IMR-90 (cell line): Measurements from ENCODE around the gene ATP5PO. TPM values are rescaled to one million over a fixed set of nuclear protein-coding genes. Genes with fewer than 3 reads are reported as not detected.

Source experiments
- ATAC-seq: fragments of 200-7000 bp; cut with Tn5 transposase; 2 replicates; pipeline ENCODE4 v1.9.1; 2020; ENCODE audit warnings: low read depth, mild to moderate bottlenecking, moderate library complexity
- BruUV-seq: library from RNA; stranded (reverse); fragments of 400-500 nt; replicated peaks from 2 replicates; lab custom pipeline; 2021; lab: Mats Ljungman, UMichigan
- CTCF ChIA-PET: fragments of 300-600 bp; formaldehyde crosslinking; extraction: SDS; loops from one replicate; lab custom pipeline; 2021; ENCODE audit warnings: antibody characterized with exemption; lab: Yijun Ruan, JAX
- POLR2A ChIA-PET: fragments of 300-600 bp; sonication (Branson Sonifier 250); formaldehyde crosslinking; loops from one replicate; lab custom pipeline; 2022; ENCODE audit warnings: antibody characterized with exemption; ENCODE audit not compliant: unreplicated experiment; lab: Charles Lee
- DNase-seq: peaks from one replicate; pipeline ENCODE4 v3.0.0; 2013
- H2AFZ ChIP-seq: replicated peaks from 2 replicates; pipeline ENCODE3; 2013; ENCODE audit warnings: low read length, mild to moderate bottlenecking; ENCODE audit not compliant: poor library complexity
- H2AK5ac ChIP-seq: 2 replicates; pipeline ENCODE4 v1.6.1; 2013; ENCODE audit warnings: low read depth, low read length, inconsistent platforms
- H2AK9ac ChIP-seq: replicated peaks from 2 replicates; pipeline ENCODE3; 2013; ENCODE audit warnings: mild to moderate bottlenecking, low read depth, low read length, moderate library complexity; ENCODE audit not compliant: poor library complexity
- H2BK120ac ChIP-seq: 2 replicates; pipeline ENCODE4 v1.6.1; 2013; ENCODE audit warnings: low read depth, low read length, inconsistent platforms
- H2BK15ac ChIP-seq: 3 replicates; pipeline ENCODE4 v1.6.1; 2013; ENCODE audit warnings: low read depth, low read length, inconsistent platforms
- H2BK20ac ChIP-seq: 2 replicates; pipeline ENCODE4 v1.6.1; 2013; ENCODE audit warnings: low read depth, mild to moderate bottlenecking, inconsistent platforms, low read length, moderate library complexity
- H2BK5ac ChIP-seq: 2 replicates; pipeline ENCODE4 v1.6.1; 2013; ENCODE audit warnings: mild to moderate bottlenecking, low read depth, low read length, inconsistent platforms; ENCODE audit not compliant: poor library complexity, severe bottlenecking
- H3K14ac ChIP-seq: replicated peaks from 2 replicates; pipeline ENCODE4 v1.6.1; 2013; ENCODE audit warnings: low read depth, low read length, inconsistent platforms
- H3K18ac ChIP-seq: 2 replicates; pipeline ENCODE4 v1.6.1; 2013; ENCODE audit warnings: low read depth, low read length, control low read depth
- H3K23ac ChIP-seq: 2 replicates; pipeline ENCODE4 v1.6.1; 2013; ENCODE audit warnings: low read depth, low read length, inconsistent platforms
- H3K27ac ChIP-seq: 2 replicates; pipeline ENCODE4 v1.5.1; 2013; ENCODE audit warnings: mild to moderate bottlenecking, control low read depth, low read length; ENCODE audit not compliant: insufficient read depth
- H3K27me3 ChIP-seq: 2 replicates; pipeline ENCODE4 v1.6.1; 2013; ENCODE audit warnings: low read length; ENCODE audit not compliant: control insufficient read depth, insufficient read depth
- H3K36me3 ChIP-seq: 2 replicates; pipeline ENCODE4 v1.6.1; 2013; ENCODE audit warnings: low read length, mixed read lengths; ENCODE audit not compliant: control insufficient read depth, insufficient read depth
- H3K4ac ChIP-seq: 2 replicates; pipeline ENCODE4 v1.6.1; 2013; ENCODE audit warnings: low read depth, low read length, inconsistent platforms
- H3K4me1 ChIP-seq: 2 replicates; pipeline ENCODE4 v1.6.1; 2013; ENCODE audit warnings: low read length, mixed read lengths; ENCODE audit not compliant: control insufficient read depth, insufficient read depth
- H3K4me2 ChIP-seq: 2 replicates; pipeline ENCODE4 v1.6.1; 2013; ENCODE audit warnings: low read depth, mild to moderate bottlenecking, control low read depth, low read length, moderate library complexity
- H3K4me3 ChIP-seq: 2 replicates; pipeline ENCODE4 v1.5.1; 2013; ENCODE audit warnings: low read depth, mild to moderate bottlenecking, control low read depth, low read length, moderate library complexity; ENCODE audit not compliant: insufficient read depth
- H3K56ac ChIP-seq: 2 replicates; pipeline ENCODE4 v1.6.1; 2013; ENCODE audit warnings: low read length, inconsistent platforms; ENCODE audit not compliant: insufficient read depth; ENCODE audit errors: extremely low read depth
- H3K79me1 ChIP-seq, 2 experiments: 2 replicates each; pipeline ENCODE4 v1.6.1; 2013; ENCODE audit warnings: low read length in 2 of 2, inconsistent platforms in 1 of 2, low read depth in 1 of 2
- H3K9ac ChIP-seq: 2 replicates; pipeline ENCODE4 v1.6.1; 2013; ENCODE audit warnings: low read depth, low read length, control low read depth
- H3K9me1 ChIP-seq: 2 replicates; pipeline ENCODE4 v1.6.1; 2013; ENCODE audit warnings: low read length, inconsistent platforms; ENCODE audit not compliant: insufficient read depth
- H3K9me3 ChIP-seq: 2 replicates; pipeline ENCODE4 v1.6.1; 2013; ENCODE audit warnings: low read length; ENCODE audit not compliant: control insufficient read depth, insufficient read depth
- H4K20me1 ChIP-seq: 2 replicates; pipeline ENCODE4 v1.6.1; 2013; ENCODE audit warnings: low read length, inconsistent platforms; ENCODE audit not compliant: insufficient read depth
- H4K5ac ChIP-seq: 2 replicates; pipeline ENCODE4 v1.6.1; 2013; ENCODE audit warnings: mild to moderate bottlenecking, low read depth, low read length, control low read depth
- H4K8ac ChIP-seq, 2 experiments: 2 replicates each; pipeline ENCODE4 v1.6.1; 2013; ENCODE audit warnings: low read depth in 2 of 2, low read length in 2 of 2, control low read depth in 1 of 2, inconsistent platforms in 1 of 2
- H4K91ac ChIP-seq: 2 replicates; pipeline ENCODE4 v1.6.1; 2013; ENCODE audit warnings: low read depth, low read length, inconsistent platforms; ENCODE audit not compliant: insufficient read depth
- CTCF ChIP-seq: conservative IDR thresholded peaks from 2 replicates; pipeline ENCODE4 v1.5.1; 2012; ENCODE audit warnings: mild to moderate bottlenecking, low read depth, low read length, improper control_type of control experiment
- FOS ChIP-seq: fragments of 150-350 bp; IDR thresholded peaks from 2 replicates; pipeline ENCODE4 v1.6.1; 2016; ENCODE audit warnings: low read depth, low read length
- MAFK ChIP-seq: IDR thresholded peaks from 2 replicates; pipeline ENCODE4 v1.6.1; 2012; ENCODE audit warnings: low read depth, low read length, improper control_type of control experiment
- MXI1 ChIP-seq: IDR thresholded peaks from 2 replicates; pipeline ENCODE4 v1.6.1; 2012; ENCODE audit warnings: low read depth, mild to moderate bottlenecking, low read length, moderate library complexity, borderline replicate concordance
- NFE2L2 ChIP-seq: fragments of 150-350 bp; IDR thresholded peaks from 2 replicates; pipeline ENCODE4 v1.6.1; 2016; ENCODE audit warnings: low read depth, mild to moderate bottlenecking, low read length
- SMC3 ChIP-seq: fragments of 150-350 bp; IDR thresholded peaks from 2 replicates; pipeline ENCODE4 v1.6.1; 2016; ENCODE audit warnings: low read depth, mild to moderate bottlenecking, antibody characterized with exemption, low read length, moderate library complexity
- USF2 ChIP-seq: fragments of 150-350 bp; IDR thresholded peaks from 2 replicates; pipeline ENCODE4 v1.6.1; 2017; ENCODE audit warnings: mild to moderate bottlenecking, antibody characterized with exemption, low read length, low read depth
- WGBS, 2 experiments: methylation state at CpG; one replicate each; pipeline versions ENCODE4 v1.1.5 to v1.1.7; 2013; ENCODE audit warnings: missing lambda C conversion rate in 2 of 2; ENCODE audit not compliant: insufficient read length in 1 of 2; ENCODE audit errors: extremely low coverage in 2 of 2; 5-methylcytosine and 5-hydroxymethylcytosine counted together
- dilution Hi-C: fragments of 300-500 bp; cut with HindIII; formaldehyde crosslinking; loops from one replicate; pipeline ENCODE4 v1.14.3; 2018; ENCODE audit warnings: low sequenced_read_pairs; ENCODE audit not compliant: unreplicated experiment
- in situ Hi-C: fragments of 300-500 bp; cut with MboI; formaldehyde crosslinking; loops from 3 replicates; pipeline ENCODE4 v1.14.3; 2019; ENCODE audit warnings: low sequenced_read_pairs, inconsistent platforms, mixed read lengths
- intact Hi-C: fragments of 100-400 bp; cut with micrococcal nuclease; formaldehyde crosslinking; loops from 2 replicates; pipeline ENCODE4 v1.10.0; 2022
- polyA plus RNA-seq, 3 experiments: library from polyadenylated mRNA; depleted of rRNA; stranded (reverse); fragments of >200 nt; gene quantifications; 2 replicates each; pipeline ENCODE4 v1.2.3, GENCODE V29; 2012; ENCODE audit warnings: low replicate concordance in 1 of 3
- total RNA-seq: library from RNA; depleted of rRNA; stranded (reverse); fragments of >200 nt; gene quantifications from 2 replicates; pipeline ENCODE4 v1.2.3, GENCODE V29; 2012

The ATP5PO gene
- total and polyA plus RNA-seq, 2 of the 4 experiments (the other 2 are of a cell fraction) = 237 to 250 TPM

GRCh38 chr21:33937931-33938339 lies 22.3 kb upstream of the ATP5PO start:
- DNase-seq = no peak
- Histone ChIP-seq H3K14ac (no peak overlapping the region), H2BK15ac (no peak overlapping the region), H4K91ac (no peak overlapping the region), H4K20me1 (no peaks in the 10 kb centered on the region), H3K4ac (no peak overlapping the region), H2BK5ac (no peak overlapping the region), H3K27me3 (no peaks in the 10 kb centered on the region), H2AFZ (no peak overlapping the region), H4K5ac (no peak overlapping the region), H3K18ac (no peak overlapping the region), H3K9me1 (peaks cover 6% of the 10 kb centered on the region; the same call in 1 of the 2 replicates), H2BK20ac (no peak overlapping the region), H3K79me1 (no peaks in the 10 kb centered on the region), H4K8ac (no peak overlapping the region; a peak in 1 of 4 replicates), H3K36me3 (no peaks in the 10 kb centered on the region), H3K9ac (no peak overlapping the region), H3K56ac (no peak overlapping the region), H3K4me1 (peaks cover 5% of the 10 kb centered on the region; the same call in 1 of the 2 replicates), H2AK5ac (no peak overlapping the region), H3K4me2 (no peak overlapping the region), H3K4me3 (no peak overlapping the region), H3K9me3 (no peaks in the 10 kb centered on the region), H2AK9ac (no peak overlapping the region), H3K27ac (no peak overlapping the region), H3K23ac (no peak overlapping the region), H2BK120ac (no peak overlapping the region)
- TF ChIP-seq MAFK (no peak), MXI1 (no peak), NFE2L2 (no peak), SMC3 (no peak), USF2 (no peak), FOS (no peak), CTCF (no peak)
- POLR2A ChIA-PET = no interaction called here
- intact Hi-C loops (loop anchor here (5.0 kb wide), 1 partner anchor 409 kb away; no protein-coding TSS in a partner anchor), in situ Hi-C loops (no loop called here), dilution Hi-C loops (no loop called here)
- WGBS, 2 experiments = 95% methylated on average over 4 of the region's 14 CpGs; no CpG with 5 or more reads in 1 of the 2 experiments
- ATAC-seq = no peak
- BruUV-seq = no TSS peak
- CTCF ChIA-PET = no interaction called here
